HCT116 (cell line): ENCODE results near the gene FOXP1.

ENCODE experiments used
- CEBPB ChIP-seq: IDR thresholded peaks from 2 replicates; pipeline ENCODE4 v1.6.1; 2012; ENCODE audit warnings: low read depth
- ELF1 ChIP-seq: IDR thresholded peaks from 2 replicates; pipeline ENCODE4 v1.6.1; 2012; ENCODE audit warnings: low read depth, borderline replicate concordance
- EZH2 ChIP-seq: fragments of 200-600 bp; sonication (generic); IDR thresholded peaks from 2 replicates; pipeline ENCODE4 v1.6.1; 2017; ENCODE audit warnings: antibody characterized with exemption, mixed run types
- FOSL1 ChIP-seq: IDR thresholded peaks from 2 replicates; pipeline ENCODE4 v1.6.1; 2012; ENCODE audit warnings: low read depth
- JUND ChIP-seq: IDR thresholded peaks from 2 replicates; pipeline ENCODE4 v1.6.1; 2012
- POLR2A ChIP-seq: IDR thresholded peaks from 2 replicates; pipeline ENCODE4 v1.7.0; 2011; ENCODE audit warnings: borderline replicate concordance; ENCODE audit not compliant: insufficient read depth, insufficient read length; ENCODE audit errors: extremely low read depth
- POLR2AphosphoS5 ChIP-seq: IDR thresholded peaks from 2 replicates; pipeline ENCODE4 v1.6.1; 2011; ENCODE audit warnings: mild to moderate bottlenecking, low read depth, low read length, moderate library complexity
- SIN3A ChIP-seq: IDR thresholded peaks from 2 replicates; pipeline ENCODE4 v1.6.1; 2012; ENCODE audit warnings: low read depth
- TCF7L2 ChIP-seq: IDR thresholded peaks from 2 replicates; pipeline ENCODE4 v1.7.0; 2011; ENCODE audit warnings: borderline replicate concordance, inconsistent platforms; ENCODE audit not compliant: insufficient read depth, insufficient read length; ENCODE audit errors: extremely low read depth
- ZNF274 ChIP-seq: fragments of 200-500 bp; sonication (Bioruptor generic); IDR thresholded peaks from 2 replicates; pipeline ENCODE4 v1.6.1; 2014; ENCODE audit warnings: mild to moderate bottlenecking, low read depth, low read length, inconsistent platforms
- TF ChIP-seq, protein P1 (sequence below), 3 experiments: fragments of 200-600 bp in 1 of 3; sonication (generic) in 1 of 3; IDR thresholded peaks in 2 of 3; conservative IDR thresholded peaks in 1 of 3; 2 replicates each; pipeline ENCODE4 v1.5.1; 2012 to 2017; ENCODE audit warnings: low read depth in 2 of 3, low read length in 2 of 3, antibody characterized with exemption in 1 of 3, borderline replicate concordance in 1 of 3, control low read depth in 1 of 3, mild to moderate bottlenecking in 1 of 3, mixed read lengths in 1 of 3, mixed run types in 1 of 3, moderate library complexity in 1 of 3; ENCODE audit not compliant: insufficient read depth in 1 of 3
- TF ChIP-seq, protein P2 (sequence below): IDR thresholded peaks from 2 replicates; pipeline ENCODE4 v1.6.1; 2011; ENCODE audit warnings: mild to moderate bottlenecking, low read length, moderate library complexity; ENCODE audit not compliant: insufficient replicate concordance; ENCODE audit errors: extremely low read depth
- TF ChIP-seq, protein P3 (sequence below): IDR thresholded peaks from 2 replicates; pipeline ENCODE4 v1.6.1; 2012

DNA sequence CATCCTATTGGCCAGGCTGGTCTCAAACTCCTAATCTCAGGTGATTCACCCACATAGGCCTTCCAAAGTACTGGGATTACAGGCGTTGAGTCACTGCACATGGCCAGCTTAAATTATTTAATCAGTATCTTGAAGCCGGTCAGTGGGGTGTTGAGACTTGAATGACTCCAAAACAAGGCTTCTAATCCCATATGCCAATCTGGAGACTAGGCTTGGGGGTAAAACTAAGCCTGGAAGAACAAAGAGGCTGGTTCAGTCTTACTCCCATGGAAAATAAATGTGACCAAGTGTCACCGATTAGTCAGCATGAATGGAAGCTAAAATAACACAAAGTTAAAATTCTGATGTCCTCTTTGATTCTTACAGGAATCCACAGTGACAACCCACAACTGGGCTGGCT is 509.1 kb downstream of the FOXP1 start:
- TF ChIP-seq, protein P1, sequence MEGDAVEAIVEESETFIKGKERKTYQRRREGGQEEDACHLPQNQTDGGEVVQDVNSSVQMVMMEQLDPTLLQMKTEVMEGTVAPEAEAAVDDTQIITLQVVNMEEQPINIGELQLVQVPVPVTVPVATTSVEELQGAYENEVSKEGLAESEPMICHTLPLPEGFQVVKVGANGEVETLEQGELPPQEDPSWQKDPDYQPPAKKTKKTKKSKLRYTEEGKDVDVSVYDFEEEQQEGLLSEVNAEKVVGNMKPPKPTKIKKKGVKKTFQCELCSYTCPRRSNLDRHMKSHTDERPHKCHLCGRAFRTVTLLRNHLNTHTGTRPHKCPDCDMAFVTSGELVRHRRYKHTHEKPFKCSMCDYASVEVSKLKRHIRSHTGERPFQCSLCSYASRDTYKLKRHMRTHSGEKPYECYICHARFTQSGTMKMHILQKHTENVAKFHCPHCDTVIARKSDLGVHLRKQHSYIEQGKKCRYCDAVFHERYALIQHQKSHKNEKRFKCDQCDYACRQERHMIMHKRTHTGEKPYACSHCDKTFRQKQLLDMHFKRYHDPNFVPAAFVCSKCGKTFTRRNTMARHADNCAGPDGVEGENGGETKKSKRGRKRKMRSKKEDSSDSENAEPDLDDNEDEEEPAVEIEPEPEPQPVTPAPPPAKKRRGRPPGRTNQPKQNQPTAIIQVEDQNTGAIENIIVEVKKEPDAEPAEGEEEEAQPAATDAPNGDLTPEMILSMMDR (IDR thresholded peaks at IDR 0.05 in 2 of 3, conservative IDR thresholded peaks at IDR 0.05 in 1 of 3; ENCODE audit: borderline replicate concordance in 1 of 3, insufficient read depth in 1 of 3, low read depth in 2 of 3, low read length in 2 of 3) = no peak
- TF ChIP-seq ZNF274 = no peak
- TF ChIP-seq, protein P2, sequence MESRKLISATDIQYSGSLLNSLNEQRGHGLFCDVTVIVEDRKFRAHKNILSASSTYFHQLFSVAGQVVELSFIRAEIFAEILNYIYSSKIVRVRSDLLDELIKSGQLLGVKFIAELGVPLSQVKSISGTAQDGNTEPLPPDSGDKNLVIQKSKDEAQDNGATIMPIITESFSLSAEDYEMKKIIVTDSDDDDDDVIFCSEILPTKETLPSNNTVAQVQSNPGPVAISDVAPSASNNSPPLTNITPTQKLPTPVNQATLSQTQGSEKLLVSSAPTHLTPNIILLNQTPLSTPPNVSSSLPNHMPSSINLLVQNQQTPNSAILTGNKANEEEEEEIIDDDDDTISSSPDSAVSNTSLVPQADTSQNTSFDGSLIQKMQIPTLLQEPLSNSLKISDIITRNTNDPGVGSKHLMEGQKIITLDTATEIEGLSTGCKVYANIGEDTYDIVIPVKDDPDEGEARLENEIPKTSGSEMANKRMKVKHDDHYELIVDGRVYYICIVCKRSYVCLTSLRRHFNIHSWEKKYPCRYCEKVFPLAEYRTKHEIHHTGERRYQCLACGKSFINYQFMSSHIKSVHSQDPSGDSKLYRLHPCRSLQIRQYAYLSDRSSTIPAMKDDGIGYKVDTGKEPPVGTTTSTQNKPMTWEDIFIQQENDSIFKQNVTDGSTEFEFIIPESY = no peak
- TF ChIP-seq POLR2A = no peak
- no peak for TF ChIP-seq POLR2AphosphoS5
- no peak for TF ChIP-seq EZH2
- TF ChIP-seq ELF1 = no peak
- TF ChIP-seq, protein P3, sequence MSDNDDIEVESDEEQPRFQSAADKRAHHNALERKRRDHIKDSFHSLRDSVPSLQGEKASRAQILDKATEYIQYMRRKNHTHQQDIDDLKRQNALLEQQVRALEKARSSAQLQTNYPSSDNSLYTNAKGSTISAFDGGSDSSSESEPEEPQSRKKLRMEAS = no peak
- TF ChIP-seq TCF7L2 = no peak
- no peak for TF ChIP-seq SIN3A
- TF ChIP-seq CEBPB = no peak
- no peak for TF ChIP-seq FOSL1
- no peak for TF ChIP-seq JUND
